ENCODE data around the gene PSMD4.

- no peak for TF ChIP-seq POLR2A (IDR thresholded peaks at IDR 0.05; ENCODE audit: low read depth)
- TF ChIP-seq EP300 (IDR thresholded peaks at IDR 0.05) = no peak
- TF ChIP-seq CTCF (IDR thresholded peaks at IDR 0.05) = no peak
- TF ChIP-seq POLR2AphosphoS5 (IDR thresholded peaks at IDR 0.05) = no peak
These were observed 19.3 kb upstream of the PSMD4 start for GRCh38 chr1:151235235-151235634.
